HG03039 (cell line): ENCODE measurements around the gene VSIG4.

Experiments
- ATAC-seq: cut with Tn5 transposase; IDR thresholded peaks from one replicate; pipeline ENCODE4 v1.9.1; 2021; ENCODE audit warnings: mild to moderate bottlenecking, moderate library complexity; ENCODE audit not compliant: unreplicated experiment

Gene VSIG4

DNA sequence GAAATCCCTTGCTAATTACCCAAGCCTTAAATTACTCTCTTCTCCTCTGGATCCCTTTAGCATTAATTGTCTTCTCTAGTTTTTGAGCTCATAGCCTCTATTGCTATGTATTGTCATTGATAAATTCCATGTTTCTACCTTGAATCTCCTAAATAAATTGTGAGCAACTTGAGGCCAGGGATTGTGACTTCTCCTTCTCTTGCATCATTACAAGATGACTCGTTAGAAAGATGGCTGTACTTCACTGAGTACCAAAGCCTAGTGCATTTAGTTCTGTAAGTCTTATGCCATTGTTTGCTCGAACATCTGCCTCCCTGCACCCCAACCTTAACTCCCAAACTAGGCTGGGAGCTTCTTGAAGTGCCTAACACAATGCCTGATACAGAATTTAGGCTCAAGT is 15.3 kb downstream of the VSIG4 start:
- no peak for ATAC-seq

DNA sequence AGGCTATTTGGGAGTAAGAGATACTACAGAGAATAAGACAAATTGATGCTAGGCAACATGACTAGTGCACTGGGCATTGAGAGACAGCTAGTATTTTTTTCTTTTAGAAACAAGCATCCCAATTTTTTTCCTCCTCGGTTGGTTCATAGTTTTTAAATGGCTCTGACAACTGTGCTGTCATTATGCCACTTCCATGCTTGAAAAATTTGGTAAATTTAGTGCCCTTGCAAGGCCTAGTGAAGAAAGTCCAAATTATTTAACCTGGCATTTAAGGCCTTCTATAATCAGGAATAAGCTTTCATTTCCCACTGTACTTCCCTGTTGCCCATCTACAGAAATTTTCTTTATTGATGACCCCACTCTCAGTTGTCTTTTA is 15.8 kb downstream of the VSIG4 start:
- ATAC-seq: no peak

DNA sequence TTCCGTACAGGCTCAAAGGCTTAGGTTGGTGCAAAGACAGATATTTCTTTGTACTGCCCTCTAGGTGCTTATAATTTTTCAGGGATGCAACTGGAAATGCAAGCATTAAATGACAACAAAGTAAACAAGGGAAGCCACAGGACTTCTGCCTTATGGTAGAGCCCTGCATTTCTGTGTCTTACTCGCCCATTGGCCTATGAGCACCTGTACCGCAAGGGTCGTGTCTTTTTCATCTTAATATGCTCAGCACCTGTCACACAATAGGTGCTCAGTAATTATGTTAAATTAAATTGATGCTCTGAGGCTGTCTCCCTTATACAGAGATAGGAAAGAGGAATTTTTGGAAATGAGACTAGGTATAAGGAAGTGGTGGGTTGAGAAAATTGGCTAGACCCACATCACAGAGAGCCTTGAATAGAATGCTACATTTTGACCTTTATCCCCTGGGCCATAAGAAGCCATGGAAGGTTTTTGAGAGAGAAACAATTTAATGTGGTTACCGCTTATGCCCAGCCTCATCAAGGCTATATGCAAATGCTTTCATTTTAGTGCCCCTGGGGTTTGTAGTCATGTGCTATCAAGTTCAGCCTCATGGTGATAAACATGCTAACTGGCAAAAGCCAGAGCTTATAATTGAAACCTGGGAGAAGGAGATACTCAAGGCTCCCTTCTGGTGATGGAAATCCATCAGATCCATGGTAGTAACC is 16.3 kb downstream of the VSIG4 start:
- ATAC-seq: no peak

GRCh38 chrX:66022632-66023384 is 17.1 kb downstream of the VSIG4 start:
- ATAC-seq: no peak

DNA sequence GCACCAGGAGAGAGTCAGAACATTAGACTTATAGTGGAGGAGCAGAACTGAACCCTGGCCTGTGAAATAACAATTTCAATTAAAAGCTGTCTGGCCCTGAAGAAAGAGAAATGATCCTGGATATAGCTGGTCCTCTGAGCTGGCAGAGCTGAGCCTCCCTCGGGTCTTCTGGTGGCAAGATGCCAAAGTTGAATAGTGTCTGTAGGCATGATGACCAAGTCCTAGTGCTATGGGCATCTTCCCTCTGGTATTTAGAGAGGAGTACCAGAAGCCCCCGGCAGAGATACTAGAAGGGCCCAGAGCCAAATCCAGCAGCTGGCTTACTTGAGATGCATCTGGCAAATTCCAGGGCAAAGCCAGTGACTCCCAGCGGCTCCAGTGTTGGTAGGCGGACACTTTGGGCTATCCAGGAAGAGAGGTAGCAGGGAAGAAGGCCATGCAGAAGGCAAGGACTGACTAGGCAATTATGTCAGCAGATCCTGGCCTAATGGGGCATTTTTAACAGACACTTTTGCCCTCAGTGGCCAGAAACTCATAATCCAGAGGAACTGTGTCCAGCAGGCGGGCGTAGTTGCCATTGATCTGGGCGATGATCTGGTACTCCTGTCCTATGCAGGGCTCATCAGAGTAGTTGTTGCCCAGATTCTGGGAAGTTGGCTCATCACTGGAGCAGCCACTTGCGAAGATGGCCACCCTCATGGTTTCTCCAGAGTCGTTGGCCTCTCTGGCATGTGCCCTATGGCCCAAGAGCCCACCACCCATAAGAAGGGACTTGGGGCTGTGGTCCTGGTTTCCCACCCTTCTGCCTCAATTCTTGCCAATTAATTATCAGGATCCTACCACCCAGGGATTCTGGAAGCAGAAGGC is 17.9 kb downstream of the VSIG4 start:
- ATAC-seq: no peak

DNA sequence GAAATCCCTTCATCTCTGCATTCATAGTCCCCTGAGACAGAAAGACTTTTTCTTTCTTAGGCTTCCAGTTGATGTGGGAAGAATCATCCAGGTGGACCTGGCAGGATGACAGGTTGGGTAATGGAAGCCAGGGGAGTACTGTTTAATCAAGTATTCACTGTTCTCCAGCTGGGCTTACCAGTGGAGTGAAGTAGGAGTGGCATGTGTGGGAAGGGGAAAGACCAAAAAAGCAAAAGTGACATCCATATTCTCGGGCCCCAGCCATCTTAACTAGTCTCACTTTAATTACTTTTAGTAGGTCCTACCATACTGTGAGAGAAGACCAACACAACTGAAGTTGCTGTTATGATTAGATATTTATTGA is 18.5 kb downstream of the VSIG4 start:
- ATAC-seq: no peak

- ATAC-seq: no peak
These were observed 19.1 kb downstream of the VSIG4 start for GRCh38 chrX:66020631-66021334.

GRCh38 chrX:66019974-66020373 is 19.9 kb downstream of the VSIG4 start:
- no peak for ATAC-seq

DNA sequence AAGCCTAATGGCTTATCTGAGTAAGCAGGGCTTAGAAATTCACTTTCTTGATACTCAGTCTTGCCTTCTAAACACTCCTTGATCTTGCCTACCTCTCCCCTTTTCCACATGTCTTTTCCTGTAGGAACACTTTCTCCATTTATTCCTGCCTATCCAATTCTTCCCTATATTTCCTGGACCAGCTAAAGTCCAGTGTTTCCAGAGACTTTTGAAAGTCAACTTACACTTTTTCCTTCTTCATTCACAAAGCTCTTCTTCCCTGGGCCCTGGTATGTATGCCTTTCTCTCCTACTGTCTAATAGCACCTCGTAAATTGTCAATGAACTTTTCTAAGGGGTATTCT is 20.6 kb downstream of the VSIG4 start:
- ATAC-seq: no peak

- ATAC-seq: no peak
These were observed 21.1 kb downstream of the VSIG4 start for GRCh38 chrX:66018585-66019309.

DNA sequence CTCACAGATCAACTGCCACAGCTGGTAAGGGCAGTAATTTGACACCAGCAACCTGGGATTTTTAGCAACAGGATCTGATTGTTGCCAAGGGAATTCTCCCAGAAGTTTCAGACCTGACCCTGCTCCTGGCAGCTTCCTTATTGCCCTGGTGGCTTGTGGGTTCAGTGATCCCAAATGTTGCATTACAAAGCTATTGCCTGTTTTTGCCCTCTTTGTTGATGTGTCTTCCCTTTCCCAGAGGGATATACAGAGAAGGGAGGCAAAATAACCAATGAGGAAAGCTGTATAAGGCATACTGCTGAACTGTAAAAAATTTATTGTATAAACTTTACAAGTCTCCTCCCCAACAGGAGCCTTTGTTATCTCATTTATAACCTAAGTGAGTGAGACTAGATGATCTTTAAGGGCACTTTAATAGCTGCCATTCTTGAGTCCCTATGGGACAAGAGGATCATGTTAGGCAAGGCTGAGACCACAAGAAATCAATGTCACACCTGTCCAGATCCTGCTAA is 22.2 kb downstream of the VSIG4 start:
- no peak for ATAC-seq

DNA sequence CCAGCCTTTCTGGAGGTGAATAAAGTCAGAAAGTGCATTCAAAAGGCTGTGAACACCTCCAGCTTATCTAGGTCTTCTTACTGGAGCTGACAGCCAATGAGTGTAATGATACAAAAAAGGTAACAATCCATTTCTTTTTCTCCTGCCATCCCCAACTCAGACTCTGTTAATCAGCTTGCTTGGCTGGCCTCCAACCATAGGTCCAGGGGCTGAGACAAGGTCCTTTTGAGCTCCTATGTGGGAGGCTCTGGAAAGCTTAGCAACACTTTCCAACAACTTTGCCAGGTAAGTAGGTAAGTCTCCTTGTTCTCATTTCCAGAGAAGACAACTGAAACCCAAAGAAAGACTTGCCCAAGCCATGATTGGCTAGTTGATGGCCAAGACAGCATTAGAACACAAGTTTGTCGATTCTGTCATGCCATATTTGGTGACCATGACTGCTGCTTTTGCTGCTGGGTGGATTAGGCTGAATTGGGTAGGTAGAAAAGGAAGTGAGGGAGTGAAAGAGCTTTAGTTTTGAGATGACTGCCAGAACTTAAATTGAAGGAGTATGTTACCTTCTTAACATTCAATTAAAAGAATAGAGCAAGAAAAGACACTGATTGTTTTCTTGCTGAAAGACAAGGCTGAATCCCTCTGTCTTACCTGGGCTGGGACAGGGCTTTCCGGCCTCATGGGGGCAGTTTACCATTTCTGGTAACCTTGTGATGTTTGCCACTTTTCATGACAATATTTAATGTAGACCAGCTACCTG is 22.8 kb downstream of the VSIG4 start:
- no peak for ATAC-seq

DNA sequence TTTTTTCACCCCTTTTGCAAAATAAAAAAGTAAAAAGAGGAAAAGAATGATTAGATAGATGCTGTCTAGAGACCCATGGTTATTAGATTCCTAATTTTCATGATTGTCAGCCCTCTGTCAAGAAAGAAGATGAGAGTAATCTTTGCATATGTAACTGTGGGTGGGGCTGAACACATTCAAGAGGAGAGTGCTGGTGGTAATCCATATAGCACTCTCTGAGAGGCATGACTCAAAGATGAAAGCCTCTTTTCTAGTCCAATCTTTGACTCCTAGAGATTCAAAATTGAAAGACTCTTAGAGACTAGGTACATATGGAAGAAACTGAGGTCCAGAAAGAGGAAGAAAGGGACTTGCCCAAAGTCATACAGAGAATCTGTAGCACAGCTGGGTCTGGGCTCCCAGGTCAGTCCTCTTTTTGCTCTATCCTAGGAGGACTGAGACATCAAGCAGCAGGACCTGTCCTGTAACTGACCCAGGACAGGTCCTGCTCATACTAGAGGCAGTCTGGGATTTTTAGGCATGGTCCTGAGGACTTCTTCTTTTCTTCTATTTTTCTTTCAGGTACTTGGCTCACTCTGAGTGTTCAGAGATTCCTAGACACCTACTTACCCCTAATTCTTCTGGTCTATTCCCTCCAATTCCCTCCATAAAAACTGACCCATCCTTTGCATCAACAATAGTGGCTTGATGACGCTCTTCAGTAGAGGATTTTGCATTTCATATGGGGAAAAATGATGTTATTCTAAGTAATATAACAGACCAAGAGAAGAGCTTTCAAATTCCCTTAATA is 23.8 kb downstream of the VSIG4 start:
- ATAC-seq: no peak

DNA sequence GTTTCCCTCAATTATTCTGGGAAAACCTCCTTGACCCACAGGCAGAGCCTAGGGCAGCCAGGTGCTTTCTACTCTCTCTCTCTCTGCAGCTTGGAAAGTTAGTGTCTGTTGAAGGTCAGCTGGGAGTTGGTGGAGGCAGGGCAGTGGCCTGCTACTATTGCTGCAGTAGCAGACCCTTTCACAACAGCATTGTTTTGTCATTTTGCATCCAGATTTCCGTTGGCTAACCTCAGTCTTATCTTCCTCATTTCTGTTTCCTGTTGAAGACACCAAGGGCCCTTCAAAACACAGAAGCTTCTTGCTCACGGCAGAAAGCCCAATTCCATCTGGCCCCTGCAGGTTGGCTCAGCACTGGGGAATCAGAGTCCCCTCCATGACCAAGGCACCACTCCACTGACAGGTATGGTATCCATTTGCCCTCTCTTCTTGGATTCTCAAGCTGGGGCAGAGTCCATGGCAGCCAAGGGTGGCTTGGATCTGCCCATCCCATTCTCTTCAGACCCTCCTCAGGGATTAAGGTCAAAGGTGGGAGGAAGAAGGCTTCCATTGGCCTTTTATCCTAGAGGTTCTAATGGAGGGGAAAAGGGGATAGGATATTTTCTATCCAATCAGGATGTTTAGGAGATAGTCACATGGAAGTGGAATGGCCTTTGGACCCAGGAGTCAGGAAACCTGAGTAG is 24.6 kb downstream of the VSIG4 start:
- no peak for ATAC-seq

GRCh38 chrX:66014556-66014955 is 25.3 kb downstream of the VSIG4 start:
- no peak for ATAC-seq

GRCh38 chrX:66014084-66014483 is 25.8 kb downstream of the VSIG4 start:
- no peak for ATAC-seq

- ATAC-seq: no peak
These were observed 26.6 kb downstream of the VSIG4 start for GRCh38 chrX:66013194-66013816.

DNA sequence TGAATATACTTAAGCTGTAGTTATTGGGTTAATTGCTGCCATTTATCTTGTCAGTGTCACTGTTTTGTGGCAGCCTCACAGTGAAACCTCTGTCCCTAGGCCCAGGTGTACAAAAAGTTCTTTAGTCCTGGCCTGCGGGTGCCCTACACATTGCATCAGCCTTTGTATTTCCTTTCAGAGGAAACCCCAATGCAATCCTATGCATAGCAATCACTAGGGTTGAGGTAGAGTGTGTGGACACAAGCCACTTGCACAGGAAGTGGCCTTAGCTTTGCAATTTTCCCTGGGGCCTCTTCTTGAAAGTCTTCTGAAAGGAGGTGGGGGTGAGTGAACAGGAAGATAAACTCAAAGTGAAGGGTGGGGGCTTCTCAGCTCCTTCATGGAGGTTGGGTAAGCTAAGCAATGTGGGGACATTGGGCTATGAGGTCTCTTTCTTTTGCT is 27.8 kb downstream of the VSIG4 start:
- ATAC-seq: no peak
